22Rv1 (cell line): ENCODE results near the gene SEMA4B.
"Not testable (repeated sequence)": the region's sequence is repeated elsewhere in the genome, so short reads cannot be mapped to it uniquely, and the experiment has no call there.

Experiments
- CTCF ChIP-seq: fragments of 450-650 bp; IDR thresholded peaks from 2 replicates; pipeline ENCODE4 v1.5.1; 2017; ENCODE audit warnings: mild to moderate bottlenecking
- ZFX ChIP-seq: fragments of 450-650 bp; IDR thresholded peaks from 2 replicates; pipeline ENCODE4 v1.6.1; 2017; ENCODE audit warnings: antibody characterized with exemption, borderline replicate concordance

GRCh38 chr15:90278467-90278866, 77.3 kb downstream of the SEMA4B start:
- not testable (repeated sequence) for TF ChIP-seq CTCF, ZFX
